Hepatocyte (in vitro differentiated cells): ENCODE data around the gene ATP8A2.

Source experiments
- CTCF ChIP-seq: fragments of 200-600 bp; sonication (generic); IDR thresholded peaks from 2 replicates; pipeline ENCODE4 v1.5.1; 2016; ENCODE audit warnings: antibody characterized with exemption, mild to moderate bottlenecking; ENCODE audit not compliant: poor library complexity
- EZH2phosphoT487 ChIP-seq: fragments of 200-600 bp; sonication (generic); IDR thresholded peaks from one replicate; pipeline ENCODE4 v1.6.1; 2018; ENCODE audit warnings: antibody characterized with exemption, mild to moderate bottlenecking, low read depth, moderate library complexity; ENCODE audit not compliant: unreplicated experiment, severe bottlenecking

GRCh38 chr13:25630329-25630900, 258.6 kb downstream of the ATP8A2 start:
- TF ChIP-seq EZH2phosphoT487 = no peak
- no peak for TF ChIP-seq CTCF
